Suprapubic skin (tissue), 4 donors: Measurements from ENCODE around the gene ELMOD1.

Source experiments
- CTCF ChIP-seq, 2 donors: fragments of 200-600 bp in 1 of 2; fragments of 450-650 bp in 1 of 2; sonication (generic) in 1 of 2; IDR thresholded peaks; one replicate each; pipeline ENCODE4 v1.5.1; 2016 to 2019; ENCODE audit warnings: antibody characterized with exemption in 2 of 2, mild to moderate bottlenecking in 1 of 2, moderate library complexity in 1 of 2
- EP300 ChIP-seq: sonication (generic); formaldehyde crosslinking; IDR thresholded peaks from one replicate; pipeline ENCODE4 v1.6.1; 2017; ENCODE audit warnings: antibody characterized with exemption
- POLR2A ChIP-seq, 2 donors: fragments of 450-650 bp; IDR thresholded peaks; one replicate each; pipeline ENCODE4 v1.6.1; 2017; ENCODE audit warnings: antibody characterized with exemption in 2 of 2, mild to moderate bottlenecking in 2 of 2, moderate library complexity in 2 of 2
- POLR2AphosphoS5 ChIP-seq, 3 donors: sonication (generic); formaldehyde crosslinking; IDR thresholded peaks; one replicate each; pipeline ENCODE4 v1.6.1; 2017; ENCODE audit warnings: antibody characterized with exemption in 3 of 3

GRCh38 chr11:107624983-107625684 lies 34.2 kb downstream of the ELMOD1 start:
- TF ChIP-seq CTCF (IDR thresholded peaks at IDR 0.05) (no peak), POLR2A (IDR thresholded peaks at IDR 0.05) (no peak), POLR2AphosphoS5 (IDR thresholded peaks at IDR 0.05) (no peak), EP300 (no peak)
